ENCODE results near the gene LMNTD1.

DNA sequence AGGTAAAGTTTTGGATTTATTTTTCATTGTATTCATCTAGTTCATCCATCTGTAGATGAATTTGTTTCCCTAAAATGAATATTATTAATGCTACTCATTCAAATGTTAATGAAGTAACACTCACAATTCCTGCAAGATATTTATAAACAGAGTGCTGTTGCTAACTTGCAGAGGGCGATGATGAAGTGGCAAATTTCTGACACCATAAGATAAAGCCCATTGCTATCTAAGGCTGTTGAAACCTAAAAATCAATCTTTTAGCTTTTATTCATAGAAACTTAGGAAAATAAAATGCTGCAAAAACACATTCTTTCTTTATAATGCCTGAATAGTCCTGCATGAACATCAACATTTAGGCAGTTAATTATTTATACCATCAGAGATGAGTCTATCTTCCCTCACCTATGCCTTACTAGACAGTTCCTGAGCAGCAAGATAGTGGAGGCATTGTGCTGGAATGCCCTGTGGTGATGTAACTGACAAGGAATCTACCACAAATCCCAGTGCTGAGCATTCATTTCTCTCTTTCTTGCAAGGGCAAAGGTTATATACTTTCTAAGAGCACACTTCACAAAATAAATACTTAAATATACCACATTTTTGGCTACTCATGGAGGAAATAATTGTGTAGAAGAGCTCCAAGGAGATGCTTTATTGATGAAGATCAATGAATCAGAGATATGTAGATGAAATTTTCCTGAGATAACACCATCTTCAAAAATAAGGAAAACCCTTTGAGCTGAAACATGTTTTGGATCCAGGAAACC lies 57.6 kb downstream of the LMNTD1 start:
- TF ChIP-seq ZNF248 (tag by site-specific recombination; IDR thresholded peaks at IDR 0.05) (no peak), ZNF121 (tag by site-specific recombination; IDR thresholded peaks at IDR 0.05) (no peak), ZNF24 (tag by site-specific recombination; IDR thresholded peaks at IDR 0.05) (no peak)
- TF ChIP-seq, protein P1, sequence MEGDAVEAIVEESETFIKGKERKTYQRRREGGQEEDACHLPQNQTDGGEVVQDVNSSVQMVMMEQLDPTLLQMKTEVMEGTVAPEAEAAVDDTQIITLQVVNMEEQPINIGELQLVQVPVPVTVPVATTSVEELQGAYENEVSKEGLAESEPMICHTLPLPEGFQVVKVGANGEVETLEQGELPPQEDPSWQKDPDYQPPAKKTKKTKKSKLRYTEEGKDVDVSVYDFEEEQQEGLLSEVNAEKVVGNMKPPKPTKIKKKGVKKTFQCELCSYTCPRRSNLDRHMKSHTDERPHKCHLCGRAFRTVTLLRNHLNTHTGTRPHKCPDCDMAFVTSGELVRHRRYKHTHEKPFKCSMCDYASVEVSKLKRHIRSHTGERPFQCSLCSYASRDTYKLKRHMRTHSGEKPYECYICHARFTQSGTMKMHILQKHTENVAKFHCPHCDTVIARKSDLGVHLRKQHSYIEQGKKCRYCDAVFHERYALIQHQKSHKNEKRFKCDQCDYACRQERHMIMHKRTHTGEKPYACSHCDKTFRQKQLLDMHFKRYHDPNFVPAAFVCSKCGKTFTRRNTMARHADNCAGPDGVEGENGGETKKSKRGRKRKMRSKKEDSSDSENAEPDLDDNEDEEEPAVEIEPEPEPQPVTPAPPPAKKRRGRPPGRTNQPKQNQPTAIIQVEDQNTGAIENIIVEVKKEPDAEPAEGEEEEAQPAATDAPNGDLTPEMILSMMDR (tag by site-specific recombination; IDR thresholded peaks at IDR 0.05) = no peak
